ENCODE results near the gene CISTR.
"Not testable (repeated sequence)": the region's sequence is repeated elsewhere in the genome, so short reads cannot be mapped to it uniquely, and the experiment has no call there.

The CISTR gene

GRCh38 chr12:53779679-53780078 is 27.9 kb upstream of the CISTR start:
- not testable (repeated sequence) for H3K36me3 Mint-ChIP-seq (ENCODE audit: insufficient read depth); H3K9me3 Mint-ChIP-seq; H3K4me3 Mint-ChIP-seq; H3K4me1 Mint-ChIP-seq; ATAC-seq (replicated peaks; ENCODE audit: extremely low read depth, poor library complexity, severe bottlenecking); DNase-seq (ENCODE audit: low spot score in 2 of 2); H3K27ac Mint-ChIP-seq (ENCODE audit: low read depth)
- H3K27me3 Mint-ChIP-seq = peaks cover 66% of the 10 kb centered on the region

DNA sequence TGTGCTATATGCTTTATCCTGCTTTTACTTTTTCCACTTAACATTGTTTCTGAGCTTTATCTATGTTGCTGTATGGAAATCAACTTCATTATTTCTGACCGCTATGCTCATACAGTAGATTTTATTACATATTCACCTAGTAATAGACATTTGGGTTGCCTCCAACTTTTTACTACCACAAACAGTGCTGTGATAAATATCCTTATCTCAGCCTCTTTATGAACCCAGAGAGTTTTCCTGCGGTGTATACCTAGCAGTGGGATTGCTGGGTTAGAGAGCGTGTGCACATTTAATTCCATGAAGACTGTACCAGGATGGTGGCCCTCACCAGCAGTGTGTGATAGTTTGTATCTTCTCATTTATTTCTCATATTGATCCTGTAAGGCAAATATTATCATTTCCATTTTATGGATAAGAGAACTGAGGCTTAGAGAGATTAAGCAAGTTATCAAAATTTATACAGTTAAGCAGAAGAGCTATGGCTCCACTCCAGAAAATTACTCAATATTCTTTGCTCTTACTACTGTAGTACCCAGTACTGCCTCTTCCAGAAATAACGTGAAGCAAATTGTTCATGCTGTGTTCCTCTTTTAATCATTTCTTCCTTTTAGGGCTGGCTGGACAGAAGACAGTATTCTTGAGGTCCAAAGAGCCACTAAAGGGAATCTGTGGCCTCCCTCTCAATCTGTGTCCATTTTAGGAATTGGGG is 26.3 kb upstream of the CISTR start:
- Mint-ChIP-seq H3K4me3 (no peak overlapping the region), H3K27ac (ENCODE audit: low read depth) (no peak overlapping the region), H3K9me3 (no peaks in the 10 kb centered on the region), H3K36me3 (ENCODE audit: insufficient read depth) (no peaks in the 10 kb centered on the region), H3K27me3 (peaks cover 59% of the 10 kb centered on the region), H3K4me1 (no peaks in the 10 kb centered on the region)
- no peak for DNase-seq (ENCODE audit: low spot score in 2 of 2)
- ATAC-seq (replicated peaks; ENCODE audit: extremely low read depth, poor library complexity, severe bottlenecking) = no peak

DNA sequence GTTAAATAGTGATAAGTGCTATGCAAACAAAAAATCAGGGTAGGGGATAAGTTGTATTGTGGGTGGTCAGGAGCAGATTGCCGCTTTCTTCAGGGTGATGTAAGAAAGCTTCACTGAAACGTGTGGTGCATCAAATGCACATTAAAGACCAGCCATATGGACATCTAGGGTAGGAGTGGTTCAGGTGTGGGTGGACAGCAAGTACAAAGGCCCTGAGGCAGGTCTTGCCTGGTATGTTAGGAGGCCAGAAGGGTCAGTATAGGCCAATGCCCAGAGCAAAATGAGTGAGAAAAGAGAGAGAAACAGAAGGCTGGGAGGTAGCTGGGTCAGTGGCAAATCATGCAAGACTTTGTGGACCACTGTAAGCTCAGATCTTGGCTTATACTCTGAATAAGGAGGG is 25.6 kb upstream of the CISTR start:
- DNase-seq (ENCODE audit: low spot score in 2 of 2) (no peak), ATAC-seq (replicated peaks; ENCODE audit: extremely low read depth, poor library complexity, severe bottlenecking) (no peak)
- Mint-ChIP-seq H3K27ac (ENCODE audit: low read depth) (no peak overlapping the region), H3K36me3 (ENCODE audit: insufficient read depth) (no peaks in the 10 kb centered on the region), H3K4me1 (no peaks in the 10 kb centered on the region), H3K27me3 (peaks cover 55% of the 10 kb centered on the region), H3K4me3 (no peak overlapping the region), H3K9me3 (no peaks in the 10 kb centered on the region)

- no peaks in the 10 kb centered on the region for H3K9me3 Mint-ChIP-seq
- H3K36me3 Mint-ChIP-seq (ENCODE audit: insufficient read depth) = no peaks in the 10 kb centered on the region
- H3K4me1 Mint-ChIP-seq = no peaks in the 10 kb centered on the region
- DNase-seq (ENCODE audit: low spot score in 2 of 2) (no peak), ATAC-seq (replicated peaks; ENCODE audit: extremely low read depth, poor library complexity, severe bottlenecking) (no peak)
- peaks cover 52% of the 10 kb centered on the region for H3K27me3 Mint-ChIP-seq
- H3K27ac Mint-ChIP-seq (ENCODE audit: low read depth) = no peak overlapping the region
- no peak overlapping the region for H3K4me3 Mint-ChIP-seq
Measured at GRCh38 chr12:53776872-53777271, 25.1 kb upstream of the CISTR start.

GRCh38 chr12:53775478-53776145 is 23.8 kb upstream of the CISTR start:
- no peaks in the 10 kb centered on the region for H3K36me3 Mint-ChIP-seq (ENCODE audit: insufficient read depth)
- H3K4me3 Mint-ChIP-seq = no peak overlapping the region
- H3K27ac Mint-ChIP-seq (ENCODE audit: low read depth) = no peak overlapping the region
- no peaks in the 10 kb centered on the region for H3K4me1 Mint-ChIP-seq
- H3K27me3 Mint-ChIP-seq = peaks cover 50% of the 10 kb centered on the region
- no peak for DNase-seq (ENCODE audit: low spot score in 2 of 2)
- no peak for ATAC-seq (replicated peaks; ENCODE audit: extremely low read depth, poor library complexity, severe bottlenecking)
- no peaks in the 10 kb centered on the region for H3K9me3 Mint-ChIP-seq

GRCh38 chr12:53770281-53770680 is 18.5 kb upstream of the CISTR start:
- no peak for DNase-seq (ENCODE audit: low spot score in 2 of 2)
- H3K27me3 Mint-ChIP-seq = peaks cover 62% of the 10 kb centered on the region
- ATAC-seq (replicated peaks; ENCODE audit: extremely low read depth, poor library complexity, severe bottlenecking) = no peak

DNA sequence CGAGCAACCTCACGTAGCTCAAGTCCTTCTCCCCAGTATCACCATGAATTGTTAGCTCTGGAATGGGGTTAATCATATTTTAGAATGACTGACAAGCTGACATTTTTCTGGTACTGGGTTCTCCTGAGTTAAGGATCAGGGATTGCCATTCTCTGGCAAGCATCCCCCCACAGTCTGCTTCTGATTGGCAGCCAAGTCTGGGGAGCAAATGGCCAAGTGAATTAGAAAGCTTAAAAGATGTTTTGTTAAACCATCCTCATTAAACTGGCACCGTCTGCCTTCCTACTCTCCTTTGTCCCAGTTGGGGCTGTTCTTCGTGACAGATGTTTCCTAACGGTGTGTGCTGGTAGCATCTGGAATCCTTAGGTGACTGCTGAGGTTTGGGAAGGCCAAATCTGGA is 17.2 kb upstream of the CISTR start:
- Mint-ChIP-seq H3K4me3 (no peak overlapping the region), H3K9me3 (no peaks in the 10 kb centered on the region), H3K4me1 (no peaks in the 10 kb centered on the region), H3K36me3 (ENCODE audit: insufficient read depth) (no peaks in the 10 kb centered on the region), H3K27me3 (peaks cover 75% of the 10 kb centered on the region), H3K27ac (ENCODE audit: low read depth) (no peak overlapping the region)
- ATAC-seq (replicated peaks; ENCODE audit: extremely low read depth, poor library complexity, severe bottlenecking) (no peak), DNase-seq (ENCODE audit: low spot score in 2 of 2) (no peak)

More at GRCh38 chr12:53770281-53770680, 18.5 kb upstream of the CISTR start:
- H3K27ac Mint-ChIP-seq (ENCODE audit: low read depth) = no peak overlapping the region
- no peaks in the 10 kb centered on the region for H3K36me3 Mint-ChIP-seq (ENCODE audit: insufficient read depth)
- H3K4me3 Mint-ChIP-seq = no peak overlapping the region
- no peaks in the 10 kb centered on the region for H3K9me3 Mint-ChIP-seq
- H3K4me1 Mint-ChIP-seq = no peaks in the 10 kb centered on the region

- Mint-ChIP-seq H3K9me3 (no peaks in the 10 kb centered on the region), H3K27ac (ENCODE audit: low read depth) (no peak overlapping the region), H3K4me1 (no peaks in the 10 kb centered on the region), H3K27me3 (peaks cover 85% of the 10 kb centered on the region), H3K4me3 (no peak overlapping the region), H3K36me3 (ENCODE audit: insufficient read depth) (no peaks in the 10 kb centered on the region)
- no peak for ATAC-seq (replicated peaks; ENCODE audit: extremely low read depth, poor library complexity, severe bottlenecking)
- no peak for DNase-seq (ENCODE audit: low spot score in 2 of 2)
Measured at GRCh38 chr12:53766881-53767280, 15.1 kb upstream of the CISTR start.

- Mint-ChIP-seq H3K27ac (ENCODE audit: low read depth) (no peak overlapping the region), H3K9me3 (no peaks in the 10 kb centered on the region), H3K36me3 (ENCODE audit: insufficient read depth) (no peaks in the 10 kb centered on the region), H3K4me1 (no peaks in the 10 kb centered on the region), H3K4me3 (no peak overlapping the region), H3K27me3 (peaks cover 85% of the 10 kb centered on the region)
- DNase-seq (ENCODE audit: low spot score in 2 of 2) = no peak
- ATAC-seq (replicated peaks; ENCODE audit: extremely low read depth, poor library complexity, severe bottlenecking) = no peak
Measured at GRCh38 chr12:53765891-53766290, 14.1 kb upstream of the CISTR start.

DNA sequence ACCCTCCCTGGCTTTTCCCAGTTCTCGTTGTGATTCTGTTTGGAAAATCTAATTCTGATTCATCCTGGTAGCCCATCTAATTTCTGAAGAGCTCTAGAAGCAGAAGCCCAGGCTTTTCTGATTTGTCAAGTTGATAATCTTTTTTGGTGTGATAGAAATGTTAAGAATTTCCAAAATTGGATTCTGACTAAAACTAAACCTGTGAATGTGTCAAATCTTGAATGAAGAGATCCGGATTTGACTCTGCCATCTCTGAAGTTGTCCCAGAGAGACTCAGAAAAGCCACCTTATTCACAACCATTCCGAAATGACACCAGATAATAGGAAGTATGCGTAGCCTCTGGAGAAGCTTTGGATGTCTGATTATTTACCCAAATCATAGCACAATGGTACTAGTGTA is 12.8 kb upstream of the CISTR start:
- DNase-seq (ENCODE audit: low spot score in 2 of 2) = no peak
- Mint-ChIP-seq H3K27ac (ENCODE audit: low read depth) (no peak overlapping the region), H3K9me3 (no peaks in the 10 kb centered on the region), H3K36me3 (ENCODE audit: insufficient read depth) (no peaks in the 10 kb centered on the region), H3K4me3 (no peak overlapping the region), H3K27me3 (peaks cover 87% of the 10 kb centered on the region), H3K4me1 (no peaks in the 10 kb centered on the region)
- ATAC-seq (replicated peaks; ENCODE audit: extremely low read depth, poor library complexity, severe bottlenecking) = no peak

DNA sequence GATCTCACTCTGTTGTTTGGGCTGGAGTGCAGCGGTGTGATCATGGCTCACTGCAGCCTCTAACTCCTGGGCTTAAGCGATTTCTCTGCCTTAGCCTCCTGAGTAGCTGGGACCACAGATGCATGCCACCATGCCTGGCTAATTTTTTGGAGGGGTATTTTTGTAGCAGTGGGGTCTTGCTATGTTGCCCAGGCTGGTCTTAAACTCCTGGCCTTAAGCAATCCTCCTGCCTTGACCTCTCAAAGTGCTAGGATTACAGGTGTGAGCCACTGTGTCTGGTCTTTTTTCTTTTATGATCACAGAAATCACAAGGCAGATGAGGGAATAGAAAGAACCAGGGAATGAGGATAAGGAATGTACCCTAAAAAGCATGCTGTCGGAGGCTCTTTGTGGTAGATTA is 11.0 kb upstream of the CISTR start:
- H3K4me1 Mint-ChIP-seq; H3K9me3 Mint-ChIP-seq; ATAC-seq (replicated peaks; ENCODE audit: extremely low read depth, poor library complexity, severe bottlenecking); H3K27ac Mint-ChIP-seq (ENCODE audit: low read depth); H3K4me3 Mint-ChIP-seq; DNase-seq (ENCODE audit: low spot score in 2 of 2); H3K36me3 Mint-ChIP-seq (ENCODE audit: insufficient read depth): not testable (repeated sequence)
- H3K27me3 Mint-ChIP-seq = peaks cover 99% of the 10 kb centered on the region

DNA sequence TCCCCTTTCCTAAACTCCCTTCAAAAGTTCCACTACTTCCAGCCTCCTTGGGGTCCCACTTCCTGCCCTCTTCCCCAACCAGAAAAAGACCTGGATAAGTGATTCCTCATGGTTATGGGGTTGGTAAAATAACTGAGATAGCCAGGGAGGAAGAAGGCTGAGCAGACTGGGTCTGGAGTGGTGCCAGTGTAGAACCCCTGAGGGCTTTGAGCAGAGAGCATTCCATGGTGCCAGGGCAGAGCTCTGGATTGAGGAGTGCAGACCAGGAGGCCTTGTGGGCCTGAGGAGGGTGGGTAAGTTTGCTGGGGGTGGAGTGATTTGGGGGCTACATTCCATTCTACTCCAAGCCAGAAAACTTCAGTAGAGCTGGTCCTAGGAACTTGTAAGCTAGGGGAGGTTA is 9.5 kb upstream of the CISTR start:
- ATAC-seq (replicated peaks; ENCODE audit: extremely low read depth, poor library complexity, severe bottlenecking) (no peak), DNase-seq (ENCODE audit: low spot score in 2 of 2) (no peak)
- Mint-ChIP-seq H3K27me3 (peaks cover 84% of the 10 kb centered on the region), H3K4me1 (peaks cover 5% of the 10 kb centered on the region), H3K27ac (ENCODE audit: low read depth) (no peak overlapping the region), H3K9me3 (no peaks in the 10 kb centered on the region), H3K4me3 (no peak overlapping the region), H3K36me3 (ENCODE audit: insufficient read depth) (peaks cover 2% of the 10 kb centered on the region)

- Mint-ChIP-seq H3K4me3 (no peak overlapping the region), H3K36me3 (ENCODE audit: insufficient read depth) (peaks cover 2% of the 10 kb centered on the region), H3K9me3 (no peaks in the 10 kb centered on the region), H3K4me1 (peaks cover 11% of the 10 kb centered on the region), H3K27ac (ENCODE audit: low read depth) (no peak overlapping the region), H3K27me3 (peaks cover 65% of the 10 kb centered on the region)
- DNase-seq (ENCODE audit: low spot score in 2 of 2) (no peak), ATAC-seq (replicated peaks; ENCODE audit: extremely low read depth, poor library complexity, severe bottlenecking) (no peak)
Measured at GRCh38 chr12:53759261-53759660, 7.5 kb upstream of the CISTR start.
